Fibroblast of lung (primary cell): ENCODE data around the gene FSTL4. TPM values are rescaled to one million over a fixed set of nuclear protein-coding genes. Genes with fewer than 3 reads are reported as not detected.

ENCODE experiments used
- DNase-seq, 2 donors: peaks; one replicate each; pipeline versions ENCODE4 v3.0.0 to v3.0.0-alpha.2; 2010; ENCODE audit warnings: low read depth in 2 of 2
- H2AFZ ChIP-seq: 2 replicates; pipeline ENCODE4 v1.5.1; 2012; ENCODE audit warnings: low read length, control low read depth, inconsistent platforms
- H3K27ac ChIP-seq: 2 replicates; pipeline ENCODE4 v1.5.1; 2011; ENCODE audit warnings: low read length, control low read depth; ENCODE audit not compliant: insufficient read depth
- H3K27me3 ChIP-seq: 2 replicates; pipeline ENCODE4 v1.5.1; 2011; ENCODE audit warnings: mild to moderate bottlenecking, low read length; ENCODE audit not compliant: control insufficient read depth, insufficient read depth
- H3K36me3 ChIP-seq: 2 replicates; pipeline ENCODE4 v1.5.1; 2011; ENCODE audit warnings: low read length; ENCODE audit not compliant: control insufficient read depth, insufficient read depth
- H3K4me1 ChIP-seq: 2 replicates; pipeline ENCODE4 v1.5.1; 2011; ENCODE audit warnings: low read length; ENCODE audit not compliant: control insufficient read depth, insufficient read depth; ENCODE audit errors: extremely low read depth
- H3K4me2 ChIP-seq: 2 replicates; pipeline ENCODE4 v1.5.1; 2011; ENCODE audit warnings: low read length, control low read depth; ENCODE audit not compliant: insufficient read depth; ENCODE audit errors: extremely low read depth
- H3K4me3 ChIP-seq, 4 experiments: fragments of 200-600 bp in 1 of 4; sonication (generic) in 1 of 4; replicated peaks in 1 of 4; 2 replicates each; pipeline ENCODE4 v1.5.1; 2011 to 2016; ENCODE audit warnings: low read length in 4 of 4, low read depth in 3 of 4, mild to moderate bottlenecking in 3 of 4, control low read depth in 2 of 4, inconsistent platforms in 1 of 4, mixed read lengths in 1 of 4; ENCODE audit not compliant: insufficient read depth in 1 of 4; ENCODE audit errors: control extremely low read depth in 1 of 4
- H3K79me2 ChIP-seq: 2 replicates; pipeline ENCODE4 v1.5.1; 2012; ENCODE audit warnings: mild to moderate bottlenecking, low read length, inconsistent platforms; ENCODE audit not compliant: control insufficient read depth, insufficient read depth
- H3K9ac ChIP-seq: 2 replicates; pipeline ENCODE4 v1.5.1; 2011; ENCODE audit warnings: mild to moderate bottlenecking, low read length, control low read depth; ENCODE audit not compliant: insufficient read depth
- H3K9me3 ChIP-seq: 2 replicates; pipeline ENCODE4 v1.5.1; 2012; ENCODE audit warnings: low read depth, low read length; ENCODE audit not compliant: control insufficient read depth, insufficient read depth
- H4K20me1 ChIP-seq: 2 replicates; pipeline ENCODE4 v1.5.1; 2011; ENCODE audit warnings: low read length; ENCODE audit not compliant: control insufficient read depth, insufficient read depth; ENCODE audit errors: extremely low read depth
- EZH2 ChIP-seq: IDR thresholded peaks from 2 replicates; pipeline ENCODE4 v1.5.1; 2012; ENCODE audit warnings: low read length, control low read depth, mild to moderate bottlenecking; ENCODE audit errors: missing control alignments
- polyA plus RNA-seq, 2 donors: library from polyadenylated mRNA; depleted of rRNA in 1 of 2; stranded (reverse) in 1 of 2; unstranded in 1 of 2; fragments of >200 nt; gene quantifications; 2 replicates each; pipeline ENCODE4 v1.2.1, GENCODE V29; 2011 to 2012; ENCODE audit warnings: missing spikeins in 1 of 2
- total RNA-seq: library from RNA; depleted of rRNA; stranded (reverse); fragments of >200 nt; gene quantifications from 2 replicates; pipeline ENCODE4 v1.2.1, GENCODE V29; 2014
- TF ChIP-seq, protein P1 (sequence below), 2 donors: IDR thresholded peaks in 1 of 2; conservative IDR thresholded peaks in 1 of 2; 1 replicate in 1 of 2; 2 replicates in 1 of 2; pipeline ENCODE4 v1.5.1; 2011 to 2012; ENCODE audit warnings: low read length in 2 of 2, control low read depth in 1 of 2, inconsistent platforms in 1 of 2, low read depth in 1 of 2, mild to moderate bottlenecking in 1 of 2

The FSTL4 gene
- total and polyA plus RNA-seq, 2 donors (not counting 1 experiment from before 2014, with no cell fraction given), result 0.17 to 0.33 TPM

DNA sequence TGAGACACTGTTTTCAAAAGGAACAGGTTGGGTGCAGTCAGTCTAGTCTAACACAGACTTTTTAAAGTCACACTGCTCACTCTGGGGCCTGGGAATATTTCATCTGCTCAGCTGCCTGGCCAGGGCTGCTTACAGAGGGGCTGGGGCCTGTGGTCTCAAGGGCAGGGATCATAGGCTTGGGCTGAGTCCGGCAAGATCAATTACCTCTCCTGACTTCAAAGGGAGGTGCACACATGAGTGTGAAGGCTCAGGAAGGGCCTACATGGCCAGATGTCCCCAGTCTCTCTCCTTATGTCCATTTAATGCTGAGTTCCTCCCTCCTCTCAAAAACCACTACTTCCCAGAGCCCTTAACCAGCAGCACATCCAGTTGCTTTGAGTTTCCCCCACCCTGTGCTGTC, 313.3 kb downstream of the FSTL4 start:
- Histone ChIP-seq H3K4me2 (no peak overlapping the region), H3K36me3 (no peaks in the 10 kb centered on the region), H3K4me1 (no peaks in the 10 kb centered on the region), H2AFZ (no peak overlapping the region), H3K79me2 (no peaks in the 10 kb centered on the region), H3K27ac (no peak overlapping the region), H3K27me3 (peaks cover 2% of the 10 kb centered on the region), H3K9ac (no peak overlapping the region), H3K4me3 (no peak overlapping the region), H4K20me1 (peaks cover 3% of the 10 kb centered on the region), H3K9me3 (no peaks in the 10 kb centered on the region)
- TF ChIP-seq, protein P1, sequence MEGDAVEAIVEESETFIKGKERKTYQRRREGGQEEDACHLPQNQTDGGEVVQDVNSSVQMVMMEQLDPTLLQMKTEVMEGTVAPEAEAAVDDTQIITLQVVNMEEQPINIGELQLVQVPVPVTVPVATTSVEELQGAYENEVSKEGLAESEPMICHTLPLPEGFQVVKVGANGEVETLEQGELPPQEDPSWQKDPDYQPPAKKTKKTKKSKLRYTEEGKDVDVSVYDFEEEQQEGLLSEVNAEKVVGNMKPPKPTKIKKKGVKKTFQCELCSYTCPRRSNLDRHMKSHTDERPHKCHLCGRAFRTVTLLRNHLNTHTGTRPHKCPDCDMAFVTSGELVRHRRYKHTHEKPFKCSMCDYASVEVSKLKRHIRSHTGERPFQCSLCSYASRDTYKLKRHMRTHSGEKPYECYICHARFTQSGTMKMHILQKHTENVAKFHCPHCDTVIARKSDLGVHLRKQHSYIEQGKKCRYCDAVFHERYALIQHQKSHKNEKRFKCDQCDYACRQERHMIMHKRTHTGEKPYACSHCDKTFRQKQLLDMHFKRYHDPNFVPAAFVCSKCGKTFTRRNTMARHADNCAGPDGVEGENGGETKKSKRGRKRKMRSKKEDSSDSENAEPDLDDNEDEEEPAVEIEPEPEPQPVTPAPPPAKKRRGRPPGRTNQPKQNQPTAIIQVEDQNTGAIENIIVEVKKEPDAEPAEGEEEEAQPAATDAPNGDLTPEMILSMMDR (conservative IDR thresholded peaks at IDR 0.05 in 1 of 2, IDR thresholded peaks at IDR 0.05 in 1 of 2; ENCODE audit: low read depth in 1 of 2, low read length in 2 of 2), result no peak
- no peak for TF ChIP-seq EZH2
- DNase-seq, result no peak

DNA sequence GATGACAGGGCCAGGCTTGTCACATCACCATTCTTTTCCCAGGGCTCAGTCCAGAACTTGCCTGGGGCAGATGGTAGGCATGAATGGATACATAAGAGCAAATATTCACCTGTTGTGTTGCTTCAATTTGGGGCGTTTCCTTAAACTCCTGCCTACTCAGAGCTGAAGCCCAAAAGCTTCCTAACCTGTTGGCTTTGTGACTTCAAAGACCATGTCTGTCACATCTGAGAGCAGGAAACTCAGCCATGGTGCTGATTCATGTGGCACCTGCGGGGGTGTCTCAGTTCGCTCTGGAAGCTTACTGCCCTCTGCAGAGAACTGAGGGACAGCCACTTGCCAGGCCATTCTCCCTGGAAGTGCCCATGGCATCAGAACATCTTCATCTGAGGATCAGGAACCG, 313.9 kb downstream of the FSTL4 start:
- Histone ChIP-seq H3K4me2 (no peak overlapping the region), H3K9me3 (no peaks in the 10 kb centered on the region), H2AFZ (no peak overlapping the region), H3K4me1 (no peaks in the 10 kb centered on the region), H3K36me3 (no peaks in the 10 kb centered on the region), H3K27ac (no peak overlapping the region), H3K9ac (no peak overlapping the region), H4K20me1 (peaks cover 3% of the 10 kb centered on the region), H3K4me3 (no peak overlapping the region), H3K27me3 (no peaks in the 10 kb centered on the region), H3K79me2 (no peaks in the 10 kb centered on the region)
- DNase-seq, result no peak
- TF ChIP-seq EZH2, result no peak
- TF ChIP-seq, protein P1 (conservative IDR thresholded peaks at IDR 0.05 in 1 of 2, IDR thresholded peaks at IDR 0.05 in 1 of 2; ENCODE audit: low read depth in 1 of 2, low read length in 2 of 2), result no peak

DNA sequence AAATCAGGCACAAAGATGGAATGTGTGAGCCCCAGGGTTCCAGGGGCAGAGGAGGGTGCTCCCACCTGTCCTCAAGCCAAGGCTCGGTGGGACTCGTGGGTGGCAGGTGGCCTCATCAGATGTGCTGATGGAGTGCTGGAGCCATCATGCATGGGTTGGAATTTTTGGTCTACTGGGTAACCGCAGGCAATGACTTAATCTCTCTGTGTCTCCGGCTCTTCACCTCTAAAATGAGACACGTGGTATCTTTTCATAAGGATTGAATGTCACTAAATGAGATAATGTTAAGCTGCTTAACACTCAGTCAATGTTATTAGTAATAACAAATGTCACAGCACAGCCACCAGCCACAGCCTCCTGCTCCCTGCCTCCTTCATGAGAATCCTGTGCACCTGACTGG, 315.0 kb downstream of the FSTL4 start:
- Histone ChIP-seq H3K9me3 (no peaks in the 10 kb centered on the region), H3K27ac (no peak overlapping the region), H3K4me3 (no peak overlapping the region), H4K20me1 (peaks cover 3% of the 10 kb centered on the region), H2AFZ (no peak overlapping the region), H3K4me1 (no peaks in the 10 kb centered on the region), H3K79me2 (no peaks in the 10 kb centered on the region), H3K4me2 (no peak overlapping the region), H3K27me3 (no peaks in the 10 kb centered on the region), H3K9ac (no peak overlapping the region), H3K36me3 (no peaks in the 10 kb centered on the region)
- DNase-seq, result no peak
- no peak for TF ChIP-seq EZH2
- TF ChIP-seq, protein P1 (conservative IDR thresholded peaks at IDR 0.05 in 1 of 2, IDR thresholded peaks at IDR 0.05 in 1 of 2; ENCODE audit: low read depth in 1 of 2, low read length in 2 of 2), result no peak
